Ramos (cell line): ENCODE data around the gene CNOT10.
"Not testable (repeated sequence)": the region's sequence is repeated elsewhere in the genome, so short reads cannot be mapped to it uniquely, and the experiment has no call there.

Source experiments
- in situ Hi-C: fragments of 300-500 bp; cut with MboI; formaldehyde crosslinking; loops from one replicate; pipeline ENCODE4 v1.14.3; 2022; ENCODE audit warnings: low sequenced_read_pairs; ENCODE audit not compliant: unreplicated experiment

Gene CNOT10

DNA sequence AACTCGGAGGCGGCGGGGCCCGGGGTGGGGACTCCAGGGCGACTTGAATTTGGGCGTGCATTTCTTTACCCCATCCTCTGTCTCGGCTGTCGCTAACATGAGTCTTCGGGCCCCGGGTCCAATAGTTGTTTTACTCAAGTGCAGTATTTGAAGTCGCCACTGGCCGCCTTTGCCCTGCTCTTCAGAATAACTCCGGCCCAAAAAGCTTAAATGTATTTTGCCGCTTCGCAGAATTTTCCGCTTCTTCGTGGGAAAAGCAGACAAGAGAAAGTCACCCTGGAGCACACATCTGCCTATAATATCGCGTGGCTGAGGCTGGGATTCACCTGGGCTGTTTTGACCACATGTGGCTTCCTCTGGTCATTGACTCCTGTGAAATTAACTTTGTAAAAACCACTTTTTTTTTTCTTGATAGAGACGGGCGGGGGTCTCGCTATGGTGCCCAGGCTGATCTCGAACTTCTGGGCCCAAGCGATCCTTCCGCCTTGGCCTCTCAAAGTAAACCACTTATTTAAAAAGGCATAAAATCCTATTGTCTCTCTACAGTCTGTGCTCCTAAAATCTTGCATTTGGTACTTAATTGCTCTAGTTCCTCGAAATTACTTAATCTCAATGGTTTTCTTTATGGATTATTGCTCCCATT lies 676 bp downstream of the CNOT10 start:
- in situ Hi-C loops, result no loop called here

DNA sequence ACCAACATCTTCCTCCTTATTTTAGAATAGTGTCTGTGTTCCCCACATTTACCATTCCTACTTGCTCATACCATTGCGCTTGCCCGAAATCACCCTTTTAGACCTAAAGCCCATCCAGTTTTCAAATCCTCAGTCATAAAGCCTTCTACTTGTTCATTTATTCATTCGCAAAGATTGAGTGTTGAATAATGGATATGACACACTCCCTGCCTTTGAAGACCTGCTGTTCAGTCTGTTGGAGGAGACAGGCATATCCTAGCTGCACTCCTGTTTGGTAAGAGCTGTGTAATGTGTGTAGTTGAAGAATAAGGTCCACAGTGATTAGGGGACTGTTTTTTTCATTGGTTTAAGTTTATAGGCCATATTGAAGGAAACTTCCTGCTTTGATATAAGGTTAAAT lies 1.7 kb downstream of the CNOT10 start:
- in situ Hi-C loops, result no loop called here

DNA sequence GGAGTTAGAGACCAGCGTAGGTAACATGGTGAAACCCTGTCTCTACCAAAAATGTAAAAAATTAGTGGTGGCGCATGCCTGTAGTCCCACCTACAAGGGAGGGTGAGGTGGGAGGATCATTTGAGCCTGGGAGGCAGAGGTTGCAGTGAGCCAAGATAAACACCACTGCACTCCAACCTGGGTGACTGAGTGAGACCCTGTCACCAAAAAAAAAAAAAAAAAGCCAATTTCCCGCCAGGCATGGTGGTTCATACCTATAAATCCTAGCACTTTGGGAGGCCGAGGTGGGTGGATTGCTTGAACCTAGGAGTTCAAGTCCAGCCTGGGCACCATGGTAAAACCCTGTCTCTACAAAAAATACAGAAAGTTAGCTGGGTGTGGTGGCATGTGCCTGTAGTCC lies 6.9 kb downstream of the CNOT10 start:
- in situ Hi-C loops, result no loop called here

DNA sequence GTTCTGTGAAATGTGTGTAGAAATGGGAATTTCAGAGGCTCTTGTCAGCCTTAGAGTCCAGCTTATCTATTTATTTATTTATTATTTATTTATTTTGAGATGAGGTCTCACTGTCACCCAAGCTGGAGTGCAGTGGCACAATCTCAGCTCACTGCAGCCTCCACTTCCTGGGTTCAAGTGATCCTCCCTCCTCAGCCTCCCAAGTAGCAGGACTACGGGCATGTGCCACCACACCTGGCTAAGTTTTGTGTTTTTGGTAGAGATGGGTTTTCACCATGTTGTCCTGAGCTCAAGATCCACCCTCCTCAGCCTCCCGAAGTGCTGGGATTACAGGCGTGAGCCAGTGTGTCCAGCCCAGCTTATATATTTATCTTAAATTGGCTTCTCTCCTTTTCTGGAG lies 11.5 kb downstream of the CNOT10 start:
- in situ Hi-C loops, result no loop called here

DNA sequence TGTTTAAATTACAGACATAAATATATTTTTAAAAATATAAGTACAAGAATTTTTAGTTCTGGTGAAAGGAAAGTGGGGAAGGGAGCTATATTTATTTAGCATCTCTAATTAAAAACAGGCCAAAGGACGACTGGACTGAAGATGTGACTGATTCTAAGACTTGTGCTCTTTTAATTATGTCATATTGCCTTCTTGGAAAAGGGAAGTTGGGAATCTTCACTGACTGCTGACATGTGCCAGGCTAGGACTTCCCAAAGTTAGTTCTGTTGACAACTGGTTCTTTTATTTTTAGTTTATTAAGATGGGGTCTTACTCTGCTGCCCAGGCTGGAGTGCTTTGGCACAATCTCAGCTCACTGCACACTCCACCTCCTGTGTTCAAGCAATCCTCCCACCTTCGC lies 13.5 kb downstream of the CNOT10 start:
- in situ Hi-C loops, result no loop called here

DNA sequence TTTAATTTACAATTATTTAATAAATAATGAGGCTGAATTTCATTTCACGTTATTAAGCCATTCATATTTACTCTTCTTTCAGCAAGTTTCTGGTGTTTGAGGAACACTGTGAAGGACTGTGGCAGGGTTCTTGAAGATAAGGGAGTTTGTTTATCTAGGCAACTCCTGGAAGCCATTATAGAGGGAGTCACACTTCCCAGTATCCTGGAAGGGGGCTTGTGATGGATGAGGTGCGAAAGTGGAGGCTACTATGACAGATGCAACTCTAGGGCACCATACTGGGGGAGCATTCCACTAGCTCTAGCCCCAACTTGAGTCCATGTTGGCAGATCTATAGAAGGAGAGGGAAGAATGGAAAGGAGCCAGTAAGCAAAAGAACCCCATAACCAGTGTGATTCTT lies 14.4 kb downstream of the CNOT10 start:
- in situ Hi-C loops, result no loop called here

DNA sequence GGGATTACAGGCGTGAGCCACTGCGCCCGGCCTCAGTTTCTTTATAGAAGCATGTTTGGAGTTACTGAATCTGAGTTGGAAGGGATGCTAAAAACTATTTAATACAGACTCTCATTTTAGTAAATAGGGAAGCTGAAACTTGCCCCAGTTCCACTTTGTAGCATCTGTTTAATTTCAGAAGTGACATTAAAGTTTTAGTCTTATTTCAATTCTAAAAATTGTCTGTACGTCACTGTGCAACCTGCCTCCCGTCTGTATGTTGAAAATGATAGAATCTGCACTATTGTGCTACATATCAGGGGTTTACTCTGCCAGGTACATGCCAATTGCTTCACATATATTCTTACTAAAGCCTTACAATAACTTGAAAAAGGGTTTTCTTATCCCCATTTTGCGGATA lies 15.3 kb downstream of the CNOT10 start:
- in situ Hi-C loops, result no loop called here

DNA sequence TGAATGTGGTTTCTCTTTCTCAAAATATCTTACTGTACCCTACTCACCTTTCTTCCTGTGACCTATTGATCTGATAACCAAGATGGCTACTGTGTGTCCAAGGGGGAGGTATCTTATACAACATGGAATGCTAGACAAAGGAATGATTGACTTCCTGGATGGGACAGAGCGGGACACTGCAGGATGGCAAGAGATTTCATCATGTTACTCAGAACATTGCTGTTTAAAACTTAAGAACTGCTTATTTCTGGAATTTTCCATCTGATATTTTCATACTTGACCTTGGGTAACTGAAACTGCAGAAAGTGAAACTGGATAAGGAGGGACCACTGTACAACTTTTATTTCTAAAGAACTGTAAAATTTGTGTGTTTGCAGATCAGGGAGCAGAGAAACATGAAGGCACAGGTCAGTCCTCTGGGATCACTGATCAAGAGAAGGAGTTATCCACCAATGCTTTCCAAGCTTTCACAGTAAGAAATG lies 18.5 kb downstream of the CNOT10 start:
- in situ Hi-C loops, result no loop called here

DNA sequence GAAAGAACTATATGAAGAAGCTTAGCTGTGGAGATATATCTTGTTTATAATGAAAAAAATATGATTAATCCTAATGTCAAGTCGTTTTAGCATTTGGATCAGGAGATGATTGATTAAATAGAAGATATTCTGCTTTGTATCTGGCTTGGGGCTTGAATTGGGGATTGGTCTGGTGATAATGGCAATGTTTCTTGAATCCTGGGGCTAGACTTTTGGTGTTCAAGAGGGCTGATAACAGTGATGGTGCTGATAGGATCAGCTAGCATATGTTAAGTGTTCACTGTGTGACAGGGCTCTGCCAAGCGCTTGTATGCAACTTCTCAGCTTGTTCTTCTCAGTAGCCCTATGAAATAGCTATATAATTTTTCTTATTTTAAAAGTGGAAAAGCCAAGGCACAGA lies 20.2 kb downstream of the CNOT10 start:
- in situ Hi-C loops, result no loop called here

DNA sequence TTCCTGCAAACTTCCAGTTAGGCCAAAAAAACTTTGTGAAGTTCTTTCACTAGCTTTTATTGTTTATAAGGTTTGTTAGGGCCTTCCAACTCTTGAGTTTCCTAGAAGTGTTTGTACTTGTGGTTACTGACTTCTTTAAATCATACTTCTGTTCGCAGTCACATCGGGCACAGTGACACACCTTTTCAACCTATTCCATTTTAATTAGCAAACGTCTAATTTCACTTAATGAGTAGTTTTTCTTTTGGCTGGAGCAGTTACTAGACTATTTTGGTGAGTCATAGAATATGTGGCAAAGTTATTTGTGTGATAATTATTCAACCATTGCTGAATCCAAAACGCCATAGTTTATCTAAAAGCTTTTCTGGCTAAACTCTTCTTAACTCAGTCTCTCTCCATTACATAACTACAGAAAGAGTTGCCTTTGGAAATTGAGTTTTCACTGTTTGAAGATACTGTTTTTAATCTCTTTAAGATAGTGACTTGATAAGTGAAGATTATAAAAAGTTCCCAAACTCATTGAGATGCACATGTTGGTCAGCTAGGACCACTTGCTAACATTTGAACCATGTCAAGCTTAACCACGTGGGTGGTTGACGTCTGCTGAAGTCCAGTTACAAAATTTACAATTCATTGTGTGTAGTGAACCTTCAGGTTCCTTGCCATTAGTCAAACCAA lies 21.5 kb downstream of the CNOT10 start:
- in situ Hi-C loops, result no loop called here

DNA sequence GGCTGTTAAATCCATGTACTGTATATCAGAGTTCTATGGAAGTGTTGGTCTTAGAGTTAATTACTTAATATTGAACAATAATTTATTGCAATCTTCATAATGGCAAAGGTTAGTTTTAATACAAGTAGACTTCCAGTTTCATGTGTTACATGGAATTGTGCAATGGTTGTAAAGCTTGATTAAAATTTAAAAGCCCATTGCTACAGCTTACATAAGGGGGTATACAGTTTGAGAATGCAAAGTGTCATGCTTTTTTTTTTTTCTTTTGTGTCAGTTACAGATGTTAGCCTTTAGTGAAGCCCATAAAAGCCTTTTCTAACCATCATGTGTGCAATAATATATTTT lies 22.0 kb downstream of the CNOT10 start:
- in situ Hi-C loops, result no loop called here

DNA sequence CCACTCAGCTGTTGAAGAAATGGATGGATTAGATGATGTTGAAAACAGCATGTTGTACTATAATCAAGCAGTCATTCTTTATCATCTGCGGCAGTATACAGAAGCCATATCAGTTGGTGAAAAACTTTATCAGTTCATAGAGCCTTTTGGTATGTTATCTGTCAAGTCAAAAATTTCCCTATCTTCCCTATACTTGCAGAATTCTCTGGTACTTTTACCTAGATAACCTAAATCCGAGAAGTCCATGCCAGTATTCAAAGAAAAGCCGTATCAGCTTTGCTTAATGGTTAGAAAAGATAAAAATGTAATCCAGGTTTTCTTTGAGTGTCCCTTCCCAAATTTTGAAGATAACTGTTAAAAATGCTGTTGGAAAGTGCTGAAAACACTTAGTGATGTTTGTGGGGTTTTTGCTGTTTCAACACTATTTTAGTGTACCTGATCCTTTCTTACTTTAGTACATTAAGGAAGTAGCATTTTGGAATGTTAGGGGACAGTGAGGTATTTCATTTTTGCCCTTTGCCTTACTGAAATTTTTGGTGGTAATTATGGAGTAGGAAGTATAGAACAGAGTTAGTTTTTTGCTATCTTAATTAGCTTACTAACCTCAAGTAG lies 23.8 kb downstream of the CNOT10 start:
- in situ Hi-C loops, result no loop called here

DNA sequence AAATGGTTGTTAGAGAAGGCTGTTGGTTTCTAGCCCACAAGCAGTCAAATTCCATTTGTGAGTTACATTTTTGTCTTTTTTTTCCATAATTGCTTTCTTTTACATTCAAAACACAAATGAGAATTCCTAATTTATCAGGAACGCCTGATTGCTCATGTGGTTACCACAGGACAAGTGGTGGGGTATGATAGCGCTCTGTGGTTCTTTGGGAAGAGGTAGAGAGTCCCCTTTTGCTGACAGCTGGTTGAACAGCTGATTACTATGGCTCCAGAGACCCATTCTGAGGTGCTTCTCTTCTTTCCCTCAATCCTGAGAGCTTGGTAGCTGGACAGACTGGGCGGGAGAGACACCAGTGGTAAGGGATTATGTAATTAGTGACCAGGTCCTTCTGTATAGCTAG lies 24.4 kb downstream of the CNOT10 start:
- in situ Hi-C loops, result no loop called here

DNA sequence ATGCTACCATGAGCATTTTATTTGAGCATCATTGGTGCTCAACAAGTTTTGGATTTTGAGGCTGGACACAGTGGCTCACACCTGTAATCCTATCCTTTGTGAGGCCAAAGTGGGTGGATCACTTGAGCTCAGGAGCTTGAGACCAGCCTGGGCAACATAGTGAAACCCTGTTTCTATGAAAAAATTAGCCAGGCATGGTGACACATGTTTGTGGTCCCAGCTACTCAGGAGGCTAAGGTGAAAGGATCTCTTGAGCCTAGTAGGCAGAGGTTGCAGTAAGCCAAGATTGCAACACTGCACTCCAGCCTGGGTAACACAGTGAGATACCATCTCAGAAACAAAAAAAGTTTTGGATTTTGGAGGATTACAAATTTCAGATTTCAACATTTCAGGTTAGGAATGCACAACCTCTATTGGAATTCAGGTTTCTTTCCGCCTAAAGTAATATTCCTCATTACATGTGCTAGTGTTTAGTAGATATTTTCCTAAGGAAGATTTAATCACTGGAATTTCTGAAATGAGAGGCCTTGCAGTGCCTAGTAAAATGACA lies 27.6 kb downstream of the CNOT10 start:
- in situ Hi-C loops, result no loop called here

DNA sequence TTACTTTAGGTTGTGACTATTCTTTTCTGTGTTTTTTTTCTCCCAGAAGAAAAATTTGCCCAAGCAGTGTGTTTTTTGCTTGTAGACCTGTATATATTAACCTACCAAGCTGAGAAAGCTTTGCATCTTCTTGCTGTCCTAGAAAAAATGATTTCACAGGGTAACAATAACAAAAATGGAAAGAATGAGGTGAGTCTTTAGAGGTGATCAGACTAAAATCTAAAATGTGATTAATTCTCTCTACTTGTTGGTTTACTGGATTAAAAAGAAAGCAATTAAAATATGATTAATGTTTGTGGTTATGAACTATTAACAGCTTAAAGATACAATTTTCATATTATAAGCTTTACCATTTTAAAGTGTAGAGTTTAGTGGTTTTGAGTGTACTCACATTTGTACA lies 28.2 kb downstream of the CNOT10 start:
- in situ Hi-C loops, result no loop called here

DNA sequence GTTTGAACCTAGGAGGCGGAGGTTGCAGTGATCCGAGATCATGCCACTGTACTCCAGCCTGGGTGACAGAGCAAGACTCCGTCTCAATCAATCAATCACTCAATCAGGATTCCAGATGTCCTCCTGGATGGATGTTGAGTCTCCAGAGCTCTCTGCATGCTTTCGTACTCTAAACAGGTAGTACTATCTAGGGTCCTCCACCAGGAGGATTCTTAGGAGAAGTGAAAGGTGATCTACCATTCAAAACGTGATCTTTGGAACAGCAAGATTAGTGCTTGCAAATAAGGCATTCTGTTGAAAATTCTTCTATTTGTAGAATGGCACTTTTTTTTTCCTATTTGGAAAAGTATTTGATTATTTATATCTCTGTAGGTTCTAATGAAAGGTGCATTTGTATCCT lies 34.3 kb downstream of the CNOT10 start:
- in situ Hi-C loops, result no loop called here

DNA sequence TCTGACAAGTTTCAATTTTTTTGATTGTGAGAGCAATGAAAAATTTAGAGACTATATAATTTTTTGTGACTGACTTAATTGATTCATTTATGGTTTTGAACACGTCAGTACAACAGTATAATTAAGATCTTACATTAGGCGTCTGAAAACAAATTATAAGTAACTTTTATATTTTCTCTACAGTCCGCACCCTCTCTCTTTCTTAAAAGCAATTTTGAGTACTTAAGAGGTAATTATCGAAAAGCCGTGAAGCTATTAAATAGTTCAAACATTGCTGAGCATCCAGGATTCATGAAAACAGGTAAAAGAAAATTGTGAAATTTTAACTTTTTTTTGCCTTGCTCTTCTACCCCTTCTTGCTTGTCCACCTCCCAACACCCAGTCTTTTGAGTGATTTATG lies 34.9 kb downstream of the CNOT10 start:
- in situ Hi-C loops, result no loop called here

DNA sequence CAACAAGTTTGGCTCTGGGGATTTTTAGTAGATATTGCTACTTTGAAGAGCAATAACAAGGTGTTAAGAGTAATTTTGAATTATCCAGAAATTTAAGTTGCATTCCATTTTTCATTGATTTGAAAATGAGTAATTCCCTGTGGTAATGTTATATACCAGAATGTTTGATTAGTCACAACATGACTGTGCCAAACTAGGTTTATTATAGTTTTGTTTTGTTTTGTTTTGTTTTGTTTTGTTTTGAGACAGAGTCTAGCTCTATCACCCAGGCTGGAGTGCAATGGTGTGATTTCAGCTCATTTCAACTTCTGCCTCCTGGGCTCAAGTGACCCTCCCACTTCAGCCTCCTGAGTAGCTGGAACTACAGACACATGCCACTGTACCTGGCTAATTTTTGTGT lies 40.7 kb downstream of the CNOT10 start:
- in situ Hi-C loops, result no loop called here

DNA sequence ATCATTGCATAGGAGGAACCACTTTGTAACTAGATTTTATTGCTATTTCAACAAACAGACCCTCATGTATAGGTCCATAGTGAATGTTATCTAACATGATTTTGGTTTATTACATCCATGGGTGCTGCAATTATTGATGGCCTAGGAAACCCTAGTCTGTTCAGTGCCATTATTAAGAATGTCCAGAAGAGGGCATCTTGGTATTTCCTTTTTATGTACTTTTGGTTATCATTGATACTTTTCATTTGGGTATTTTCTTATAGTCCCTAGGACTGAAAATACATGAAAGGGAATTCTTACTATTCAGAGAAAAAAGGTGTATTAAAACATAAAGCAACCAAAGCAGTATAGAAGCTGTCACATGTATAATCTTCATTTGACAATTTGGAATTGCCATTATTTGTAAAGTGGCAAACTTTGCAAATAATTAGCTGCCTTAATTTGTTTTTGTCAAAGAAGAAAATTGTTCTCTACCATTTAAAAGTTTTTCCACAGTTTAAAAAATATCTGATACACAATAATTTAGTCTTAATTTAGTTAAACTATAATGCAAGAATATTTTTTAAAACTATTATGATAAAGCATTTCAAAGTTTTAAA lies 48.7 kb downstream of the CNOT10 start:
- in situ Hi-C loops, result no loop called here

DNA sequence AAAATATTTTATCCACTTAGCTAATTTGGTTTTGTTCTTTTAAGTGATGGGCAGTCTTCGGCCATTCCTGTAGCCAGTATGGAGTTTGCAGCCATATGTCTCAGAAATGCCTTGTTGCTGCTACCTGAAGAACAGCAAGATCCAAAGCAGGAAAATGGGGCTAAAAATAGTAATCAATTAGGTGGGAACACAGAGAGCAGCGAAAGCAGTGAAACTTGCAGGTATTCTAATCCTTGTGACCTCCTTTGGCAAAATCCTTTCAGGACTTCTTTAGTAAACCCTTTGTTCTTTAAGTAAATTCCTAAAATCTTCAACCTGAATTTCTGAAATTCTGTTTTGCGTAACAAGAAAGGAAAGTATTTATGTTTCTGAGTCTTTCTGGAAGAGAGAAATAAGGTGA lies 49.8 kb downstream of the CNOT10 start:
- in situ Hi-C loops, result no loop called here

DNA sequence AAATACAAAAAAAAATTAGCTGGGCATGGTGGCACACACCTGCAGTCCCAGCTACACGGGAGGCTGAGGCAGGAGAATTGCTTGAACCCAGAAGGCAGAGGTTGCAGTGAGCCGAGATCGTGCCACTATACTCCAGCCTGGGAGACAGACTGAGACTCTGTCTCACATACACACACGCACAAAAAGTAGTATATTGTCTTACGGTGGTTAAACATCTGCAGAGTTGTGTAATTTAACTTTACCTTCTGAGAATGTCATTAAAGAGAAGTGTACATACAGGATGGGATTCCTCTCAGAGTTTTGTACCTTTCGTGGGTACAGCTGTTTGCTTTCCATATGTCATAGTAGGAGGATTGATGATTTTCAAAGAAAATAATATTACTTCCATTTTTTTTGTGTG lies 58.5 kb downstream of the CNOT10 start:
- in situ Hi-C loops, result not testable (repeated sequence)
